Right lobe of liver (tissue), 4 donors: ENCODE results near the gene FGA.

ENCODE experiments used
- POLR2A ChIP-seq: fragments of 450-650 bp; IDR thresholded peaks from one replicate; pipeline ENCODE4 v1.6.1; 2017; ENCODE audit warnings: antibody characterized with exemption, mild to moderate bottlenecking
- TF ChIP-seq, protein P1 (sequence below), 4 donors: fragments of 200-600 bp in 3 of 4; fragments of 450-650 bp in 1 of 4; IDR thresholded peaks; one replicate each; pipeline versions ENCODE4 v1.5.1 to v1.8.0; 2016 to 2022; ENCODE audit warnings: antibody characterized with exemption in 4 of 4, mild to moderate bottlenecking in 2 of 4
- donor health status: DM: no; HTN: no; CAD: no.
- donor health status: DM: no; HTN: no; CAD: no.
- donor health status: DM: no; HTN: yes; CAD: no.

DNA sequence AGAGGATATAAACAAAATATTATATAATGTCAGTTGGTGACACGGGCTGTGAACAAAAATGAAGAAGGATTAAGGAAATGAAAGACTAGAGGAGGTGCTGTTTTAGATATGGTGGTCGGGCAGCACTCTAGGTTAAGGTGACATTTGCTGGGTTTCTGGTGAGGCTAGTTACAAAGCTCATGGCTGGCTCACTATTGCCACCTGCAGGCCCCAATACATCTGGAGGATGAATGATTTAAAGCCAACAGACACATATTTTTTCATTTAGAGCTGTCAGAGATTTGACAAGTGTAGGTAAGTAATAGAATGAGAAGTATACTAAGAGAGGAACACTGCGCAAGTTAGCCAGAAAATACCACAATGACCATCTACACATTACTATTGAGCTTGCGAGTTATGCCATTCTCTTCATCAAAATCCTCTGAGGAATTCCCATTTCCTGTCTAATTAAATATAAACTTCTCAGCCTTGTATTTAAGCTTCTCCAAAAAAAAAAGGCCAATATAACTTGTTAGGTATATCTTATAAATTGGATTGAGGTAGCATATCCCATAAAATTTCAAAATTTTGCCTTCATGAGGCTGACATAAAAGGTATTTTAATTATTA lies 28.3 kb upstream of the FGA start:
- TF ChIP-seq, protein P1, sequence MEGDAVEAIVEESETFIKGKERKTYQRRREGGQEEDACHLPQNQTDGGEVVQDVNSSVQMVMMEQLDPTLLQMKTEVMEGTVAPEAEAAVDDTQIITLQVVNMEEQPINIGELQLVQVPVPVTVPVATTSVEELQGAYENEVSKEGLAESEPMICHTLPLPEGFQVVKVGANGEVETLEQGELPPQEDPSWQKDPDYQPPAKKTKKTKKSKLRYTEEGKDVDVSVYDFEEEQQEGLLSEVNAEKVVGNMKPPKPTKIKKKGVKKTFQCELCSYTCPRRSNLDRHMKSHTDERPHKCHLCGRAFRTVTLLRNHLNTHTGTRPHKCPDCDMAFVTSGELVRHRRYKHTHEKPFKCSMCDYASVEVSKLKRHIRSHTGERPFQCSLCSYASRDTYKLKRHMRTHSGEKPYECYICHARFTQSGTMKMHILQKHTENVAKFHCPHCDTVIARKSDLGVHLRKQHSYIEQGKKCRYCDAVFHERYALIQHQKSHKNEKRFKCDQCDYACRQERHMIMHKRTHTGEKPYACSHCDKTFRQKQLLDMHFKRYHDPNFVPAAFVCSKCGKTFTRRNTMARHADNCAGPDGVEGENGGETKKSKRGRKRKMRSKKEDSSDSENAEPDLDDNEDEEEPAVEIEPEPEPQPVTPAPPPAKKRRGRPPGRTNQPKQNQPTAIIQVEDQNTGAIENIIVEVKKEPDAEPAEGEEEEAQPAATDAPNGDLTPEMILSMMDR (IDR thresholded peaks at IDR 0.05), result peak; percentile 70 to 83 (median 76)
- no peak for TF ChIP-seq POLR2A
